ENCODE data around the gene C19orf33.

C19orf33 gene

GRCh38 chr19:38268539-38268938 is 35.5 kb upstream of the C19orf33 start:
- DNase-seq, result no peak
- Histone ChIP-seq H3K18ac (ENCODE audit: low read length) (no peak overlapping the region), H3K56ac (ENCODE audit: low read length) (peak overlapping the region; percentile 38), H3K4me3 (ENCODE audit: low read length) (no peak overlapping the region), H2AK5ac (ENCODE audit: low read length) (no peak overlapping the region), H3K23ac (ENCODE audit: low read length) (no peak overlapping the region), H3K27me3 (ENCODE audit: insufficient read depth, low read length, poor library complexity) (no peaks in the 10 kb centered on the region), H4K5ac (ENCODE audit: low read length) (no peak overlapping the region), H3K4me2 (ENCODE audit: low read length) (no peak overlapping the region), H2BK120ac (ENCODE audit: low read depth, low read length) (no peak overlapping the region), H3K27ac (ENCODE audit: low read depth, low read length) (no peak overlapping the region), H3K79me2 (ENCODE audit: control insufficient read depth, insufficient read depth, low read length) (peaks cover 67% of the 10 kb centered on the region), H3K4me1 (ENCODE audit: control insufficient read depth, low read depth, low read length) (peaks cover 29% of the 10 kb centered on the region), H3K9ac (ENCODE audit: low read length) (peak overlapping the region; percentile 33), H4K8ac (ENCODE audit: low read depth, low read length) (no peak overlapping the region), H3K79me1 (ENCODE audit: low read length) (peaks cover 11% of the 10 kb centered on the region), H2BK15ac (replicated peaks; ENCODE audit: low read depth) (no peak overlapping the region), H2BK5ac (ENCODE audit: low read length) (no peak overlapping the region), H3K36me3 (ENCODE audit: control insufficient read depth, insufficient read depth, low read length) (no peaks in the 10 kb centered on the region), H3K4ac (ENCODE audit: low read depth, low read length) (no peak overlapping the region)
- WGBS (ENCODE audit: extremely low coverage, insufficient coverage, low lambda C conversion rate), result no CpG with 5 or more reads among the region's 8 CpGs

- Histone ChIP-seq H2BK5ac (ENCODE audit: low read length) (no peak overlapping the region), H2BK120ac (ENCODE audit: low read depth, low read length) (no peak overlapping the region), H2BK15ac (replicated peaks; ENCODE audit: low read depth) (no peak overlapping the region), H3K4ac (ENCODE audit: low read depth, low read length) (no peak overlapping the region), H3K79me2 (ENCODE audit: control insufficient read depth, insufficient read depth, low read length) (peaks cover 70% of the 10 kb centered on the region), H3K23ac (ENCODE audit: low read length) (no peak overlapping the region), H3K9ac (ENCODE audit: low read length) (peak overlapping the region; percentile 6), H3K27me3 (ENCODE audit: insufficient read depth, low read length, poor library complexity) (no peaks in the 10 kb centered on the region), H3K4me3 (ENCODE audit: low read length) (no peak overlapping the region), H3K36me3 (ENCODE audit: control insufficient read depth, insufficient read depth, low read length) (no peaks in the 10 kb centered on the region), H3K18ac (ENCODE audit: low read length) (no peak overlapping the region), H3K27ac (ENCODE audit: low read depth, low read length) (peak overlapping the region; percentile 84), H4K8ac (ENCODE audit: low read depth, low read length) (no peak overlapping the region), H2AK5ac (ENCODE audit: low read length) (no peak overlapping the region), H4K5ac (ENCODE audit: low read length) (no peak overlapping the region), H3K4me2 (ENCODE audit: low read length) (no peak overlapping the region), H3K4me1 (ENCODE audit: control insufficient read depth, low read depth, low read length) (peaks cover 26% of the 10 kb centered on the region), H3K56ac (ENCODE audit: low read length) (no peak overlapping the region), H3K79me1 (ENCODE audit: low read length) (peaks cover 6% of the 10 kb centered on the region)
- WGBS (ENCODE audit: extremely low coverage, insufficient coverage, low lambda C conversion rate), result no CpG with 5 or more reads among the region's 5 CpGs
- peak; percentile 64 for DNase-seq
These were observed 33.4 kb upstream of the C19orf33 start for GRCh38 chr19:38270587-38271167.

GRCh38 chr19:38273499-38273898 is 30.6 kb upstream of the C19orf33 start:
- H2BK15ac ChIP-seq (replicated peaks; ENCODE audit: low read depth), result no peak overlapping the region
- peaks cover 5% of the 10 kb centered on the region for H3K79me1 ChIP-seq (ENCODE audit: low read length)
- no peak overlapping the region for H3K18ac ChIP-seq (ENCODE audit: low read length)
- no peak overlapping the region for H2AK5ac ChIP-seq (ENCODE audit: low read length)
- H3K56ac ChIP-seq (ENCODE audit: low read length), result no peak overlapping the region
- H3K4me2 ChIP-seq (ENCODE audit: low read length), result no peak overlapping the region
- H3K79me2 ChIP-seq (ENCODE audit: control insufficient read depth, insufficient read depth, low read length), result peaks cover 58% of the 10 kb centered on the region
- H3K4me3 ChIP-seq (ENCODE audit: low read length), result no peak overlapping the region
- WGBS (ENCODE audit: extremely low coverage, insufficient coverage, low lambda C conversion rate), result no CpG with 5 or more reads among the region's 2 CpGs
- no peak overlapping the region for H2BK120ac ChIP-seq (ENCODE audit: low read depth, low read length)
- no peak overlapping the region for H2BK5ac ChIP-seq (ENCODE audit: low read length)
- no peak overlapping the region for H4K5ac ChIP-seq (ENCODE audit: low read length)
- no peaks in the 10 kb centered on the region for H3K27me3 ChIP-seq (ENCODE audit: insufficient read depth, low read length, poor library complexity)
- no peak overlapping the region for H3K9ac ChIP-seq (ENCODE audit: low read length)
- H3K27ac ChIP-seq (ENCODE audit: low read depth, low read length), result no peak overlapping the region
- no peak for DNase-seq
- peaks cover 7% of the 10 kb centered on the region for H3K4me1 ChIP-seq (ENCODE audit: control insufficient read depth, low read depth, low read length)
- no peak overlapping the region for H3K4ac ChIP-seq (ENCODE audit: low read depth, low read length)
- no peak overlapping the region for H4K8ac ChIP-seq (ENCODE audit: low read depth, low read length)
- no peaks in the 10 kb centered on the region for H3K36me3 ChIP-seq (ENCODE audit: control insufficient read depth, insufficient read depth, low read length)
- no peak overlapping the region for H3K23ac ChIP-seq (ENCODE audit: low read length)

GRCh38 chr19:38274739-38275138 is 29.3 kb upstream of the C19orf33 start:
- no peak for DNase-seq
- no CpG with 5 or more reads among the region's 9 CpGs for WGBS (ENCODE audit: extremely low coverage, insufficient coverage, low lambda C conversion rate)
- Histone ChIP-seq H4K8ac (ENCODE audit: low read depth, low read length) (no peak overlapping the region), H3K4ac (ENCODE audit: low read depth, low read length) (no peak overlapping the region), H3K27ac (ENCODE audit: low read depth, low read length) (no peak overlapping the region), H3K56ac (ENCODE audit: low read length) (no peak overlapping the region), H3K79me2 (ENCODE audit: control insufficient read depth, insufficient read depth, low read length) (peaks cover 50% of the 10 kb centered on the region), H3K4me3 (ENCODE audit: low read length) (no peak overlapping the region), H3K27me3 (ENCODE audit: insufficient read depth, low read length, poor library complexity) (no peaks in the 10 kb centered on the region), H3K23ac (ENCODE audit: low read length) (peak overlapping the region; percentile 45), H3K79me1 (ENCODE audit: low read length) (peaks cover 4% of the 10 kb centered on the region), H4K5ac (ENCODE audit: low read length) (no peak overlapping the region), H3K9ac (ENCODE audit: low read length) (no peak overlapping the region), H3K4me2 (ENCODE audit: low read length) (no peak overlapping the region), H2AK5ac (ENCODE audit: low read length) (no peak overlapping the region), H2BK15ac (replicated peaks; ENCODE audit: low read depth) (no peak overlapping the region), H3K4me1 (ENCODE audit: control insufficient read depth, low read depth, low read length) (peaks cover 7% of the 10 kb centered on the region), H2BK5ac (ENCODE audit: low read length) (no peak overlapping the region), H2BK120ac (ENCODE audit: low read depth, low read length) (no peak overlapping the region), H3K36me3 (ENCODE audit: control insufficient read depth, insufficient read depth, low read length) (no peaks in the 10 kb centered on the region), H3K18ac (ENCODE audit: low read length) (no peak overlapping the region)

GRCh38 chr19:38276942-38277517 is 27.0 kb upstream of the C19orf33 start:
- H3K4me1 ChIP-seq (ENCODE audit: control insufficient read depth, low read depth, low read length), result no peaks in the 10 kb centered on the region
- H3K4ac ChIP-seq (ENCODE audit: low read depth, low read length), result no peak overlapping the region
- no peak overlapping the region for H2BK15ac ChIP-seq (replicated peaks; ENCODE audit: low read depth)
- no peak overlapping the region for H2BK120ac ChIP-seq (ENCODE audit: low read depth, low read length)
- H3K9ac ChIP-seq (ENCODE audit: low read length), result no peak overlapping the region
- no peak overlapping the region for H2BK5ac ChIP-seq (ENCODE audit: low read length)
- no peak overlapping the region for H3K4me2 ChIP-seq (ENCODE audit: low read length)
- WGBS (ENCODE audit: extremely low coverage, insufficient coverage, low lambda C conversion rate), result no CpG with 5 or more reads among the region's 7 CpGs
- H3K56ac ChIP-seq (ENCODE audit: low read length), result no peak overlapping the region
- H3K27me3 ChIP-seq (ENCODE audit: insufficient read depth, low read length, poor library complexity), result no peaks in the 10 kb centered on the region
- H2AK5ac ChIP-seq (ENCODE audit: low read length), result no peak overlapping the region
- peaks cover 2% of the 10 kb centered on the region for H3K36me3 ChIP-seq (ENCODE audit: control insufficient read depth, insufficient read depth, low read length)
- H3K79me1 ChIP-seq (ENCODE audit: low read length), result peaks cover 14% of the 10 kb centered on the region
- H3K18ac ChIP-seq (ENCODE audit: low read length), result no peak overlapping the region
- H4K5ac ChIP-seq (ENCODE audit: low read length), result no peak overlapping the region
- no peak overlapping the region for H3K4me3 ChIP-seq (ENCODE audit: low read length)
- no peak overlapping the region for H3K27ac ChIP-seq (ENCODE audit: low read depth, low read length)
- H4K8ac ChIP-seq (ENCODE audit: low read depth, low read length), result no peak overlapping the region
- peaks cover 51% of the 10 kb centered on the region for H3K79me2 ChIP-seq (ENCODE audit: control insufficient read depth, insufficient read depth, low read length)
- no peak overlapping the region for H3K23ac ChIP-seq (ENCODE audit: low read length)
- no peak for DNase-seq

GRCh38 chr19:38277549-38277948 is 26.5 kb upstream of the C19orf33 start:
- Histone ChIP-seq H3K27me3 (ENCODE audit: insufficient read depth, low read length, poor library complexity) (no peaks in the 10 kb centered on the region), H3K79me1 (ENCODE audit: low read length) (peaks cover 17% of the 10 kb centered on the region), H3K23ac (ENCODE audit: low read length) (no peak overlapping the region), H3K27ac (ENCODE audit: low read depth, low read length) (no peak overlapping the region), H3K56ac (ENCODE audit: low read length) (no peak overlapping the region), H2BK5ac (ENCODE audit: low read length) (no peak overlapping the region), H2BK120ac (ENCODE audit: low read depth, low read length) (no peak overlapping the region), H3K4me3 (ENCODE audit: low read length) (no peak overlapping the region), H3K4me2 (ENCODE audit: low read length) (no peak overlapping the region), H4K8ac (ENCODE audit: low read depth, low read length) (no peak overlapping the region), H3K4ac (ENCODE audit: low read depth, low read length) (no peak overlapping the region), H3K18ac (ENCODE audit: low read length) (no peak overlapping the region), H2BK15ac (replicated peaks; ENCODE audit: low read depth) (no peak overlapping the region), H3K79me2 (ENCODE audit: control insufficient read depth, insufficient read depth, low read length) (peaks cover 51% of the 10 kb centered on the region), H4K5ac (ENCODE audit: low read length) (no peak overlapping the region), H3K9ac (ENCODE audit: low read length) (no peak overlapping the region), H3K36me3 (ENCODE audit: control insufficient read depth, insufficient read depth, low read length) (peaks cover 2% of the 10 kb centered on the region), H3K4me1 (ENCODE audit: control insufficient read depth, low read depth, low read length) (no peaks in the 10 kb centered on the region), H2AK5ac (ENCODE audit: low read length) (no peak overlapping the region)
- peak; percentile 37 for DNase-seq
- WGBS (ENCODE audit: extremely low coverage, insufficient coverage, low lambda C conversion rate), result no CpG with 5 or more reads among the region's 5 CpGs
